NOMO-1 treated with dmso at 0.1 percent for 144 hours (cell line): ENCODE measurements around the gene ID4.

Source experiments
- DNase-seq: peaks from one replicate; lab custom pipeline; 2025; ENCODE audit not compliant: unreplicated experiment; lab: John Stamatoyannopoulos, UW

ID4 gene

GRCh38 chr6:19836799-19837510 lies at the start of gene ID4:
Gene ID4 (plus strand): TSS chr6:19837370. CDS start chr6:19837755, 385 bp downstream.
- DNase-seq, result no peak

DNA sequence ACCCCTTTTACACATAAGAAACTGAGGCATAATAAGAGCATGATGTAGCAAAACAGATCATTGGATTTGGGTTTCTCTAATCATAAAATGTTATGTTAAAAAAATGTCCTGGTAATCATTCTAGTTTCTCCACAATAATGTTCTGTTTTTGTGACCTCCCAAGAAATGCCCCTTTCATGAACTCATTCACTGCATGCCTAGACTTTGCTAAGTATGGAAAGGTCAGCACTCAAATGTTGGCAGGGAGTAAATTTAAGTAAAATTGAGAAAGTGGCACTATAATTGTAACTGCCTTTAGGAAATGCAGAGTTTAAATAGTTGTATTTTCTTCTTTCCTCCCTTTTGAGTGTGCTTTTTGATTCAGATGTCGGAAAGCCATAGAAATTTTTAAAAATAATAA lies 48.5 kb upstream of the ID4 start:
- no peak for DNase-seq

- DNase-seq, result peak; percentile 28
Observed at GRCh38 chr6:19789100-19789803, 47.9 kb upstream of the ID4 start.

DNA sequence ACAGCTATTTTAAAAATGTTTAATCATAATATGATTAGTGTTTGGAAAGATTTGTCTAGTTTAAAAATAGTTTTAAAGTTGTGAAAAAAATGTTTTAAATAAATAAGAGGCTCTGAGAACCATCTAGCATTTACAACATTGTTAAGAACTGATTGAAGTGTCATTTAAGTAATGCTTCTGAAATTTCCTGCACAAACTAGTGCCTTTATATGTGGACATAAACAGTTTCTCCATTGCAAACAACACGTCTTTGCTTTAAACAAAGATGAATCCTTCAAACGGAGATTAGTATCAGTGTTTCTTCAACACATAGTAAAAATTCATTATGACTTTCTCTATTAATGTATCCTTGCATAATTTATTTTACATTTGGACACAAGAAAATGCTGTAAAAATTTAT lies 45.9 kb upstream of the ID4 start:
- DNase-seq, result no peak

- DNase-seq, result no peak
Observed at GRCh38 chr6:19795211-19795610, 42.0 kb upstream of the ID4 start.

- no peak for DNase-seq
Observed at GRCh38 chr6:19796452-19796851, 40.7 kb upstream of the ID4 start.

GRCh38 chr6:19798362-19798761 lies 38.8 kb upstream of the ID4 start:
- DNase-seq, result no peak

GRCh38 chr6:19802656-19803055 lies 34.5 kb upstream of the ID4 start:
- DNase-seq, result no peak

DNA sequence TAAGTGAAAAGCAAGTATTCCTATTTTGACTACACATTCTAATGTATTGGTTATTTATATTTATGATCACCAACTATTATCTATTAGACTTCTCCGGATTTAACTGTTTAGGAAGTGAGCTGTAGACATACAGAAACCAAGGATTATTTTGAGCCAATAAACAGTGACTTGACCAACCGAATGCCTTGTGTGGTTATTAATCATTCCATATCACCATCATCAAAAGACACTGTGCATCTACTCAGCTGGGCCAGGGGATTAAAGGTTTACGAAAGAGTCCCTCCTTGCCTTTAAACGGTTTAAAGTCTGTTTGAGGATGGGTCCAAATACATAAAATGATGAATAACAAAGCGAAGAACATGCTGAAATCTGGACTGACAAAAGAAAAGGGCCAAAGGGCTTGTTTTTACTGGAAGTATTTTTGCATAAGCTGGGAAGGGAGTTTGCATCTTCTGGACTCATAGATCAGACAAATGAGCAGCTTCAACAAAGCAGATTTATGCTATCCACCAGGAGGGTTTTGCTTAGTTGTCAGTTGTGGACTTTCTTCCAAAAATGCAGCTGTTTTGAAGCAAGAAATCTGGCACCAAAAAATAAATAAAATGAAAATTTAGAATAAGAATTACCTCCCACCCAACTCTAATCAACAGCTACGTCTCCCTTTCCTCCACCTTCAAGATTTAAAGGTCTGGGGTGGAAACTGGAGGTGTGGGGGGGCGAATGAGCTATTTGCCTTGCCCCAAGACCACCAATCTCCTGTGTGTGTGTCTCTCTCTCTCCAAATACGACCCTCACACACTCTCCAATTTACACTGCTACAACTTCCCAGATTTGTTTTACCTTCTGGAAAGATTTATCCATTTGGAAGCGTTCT lies 33.6 kb upstream of the ID4 start:
- DNase-seq, result no peak

DNA sequence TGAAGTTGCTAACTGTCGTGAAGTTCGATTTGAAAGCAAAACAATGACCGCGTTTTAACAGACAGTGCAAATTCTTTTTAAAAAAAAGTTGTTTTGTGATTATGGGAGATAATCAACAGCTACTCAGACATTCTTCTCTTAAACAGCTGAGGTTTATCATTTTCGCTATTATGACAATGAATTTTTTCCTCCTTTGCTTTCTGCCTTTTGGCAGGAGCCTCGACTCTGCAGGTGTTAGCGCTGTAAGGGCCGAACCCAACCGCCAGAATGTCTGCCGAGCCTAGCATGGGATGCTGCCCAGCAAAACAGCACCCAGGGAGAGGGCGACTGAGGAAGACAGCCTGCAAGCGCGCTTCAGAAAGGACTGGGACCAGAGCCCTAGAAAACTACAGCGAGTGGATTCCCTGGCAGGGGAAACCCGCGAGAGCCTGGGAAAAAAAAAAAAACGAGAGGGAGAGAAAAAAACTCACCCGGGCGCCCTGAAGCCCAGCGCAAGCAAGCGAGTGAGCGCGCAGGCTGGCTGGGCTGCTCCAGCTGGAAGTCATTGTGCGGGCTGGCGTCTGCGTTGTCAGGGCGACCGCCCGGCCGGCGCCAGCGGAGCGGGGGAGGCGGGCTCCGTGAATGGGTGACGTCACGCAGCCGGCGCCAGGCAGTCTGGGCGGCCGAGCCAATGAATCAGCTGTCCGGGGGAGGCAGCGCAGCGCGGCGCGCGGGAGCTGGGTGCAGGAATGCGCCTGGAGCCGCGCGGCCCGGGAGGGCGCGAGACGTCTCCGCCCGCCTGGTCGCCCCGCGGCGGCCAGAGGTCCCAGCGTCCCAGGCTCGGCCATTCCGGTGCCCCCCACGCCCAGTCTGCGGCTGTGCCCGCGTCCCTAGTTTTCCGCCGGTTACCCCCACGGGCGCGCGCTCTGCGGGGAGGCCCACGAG lies 32.7 kb upstream of the ID4 start:
- peak; percentile 77 for DNase-seq

DNA sequence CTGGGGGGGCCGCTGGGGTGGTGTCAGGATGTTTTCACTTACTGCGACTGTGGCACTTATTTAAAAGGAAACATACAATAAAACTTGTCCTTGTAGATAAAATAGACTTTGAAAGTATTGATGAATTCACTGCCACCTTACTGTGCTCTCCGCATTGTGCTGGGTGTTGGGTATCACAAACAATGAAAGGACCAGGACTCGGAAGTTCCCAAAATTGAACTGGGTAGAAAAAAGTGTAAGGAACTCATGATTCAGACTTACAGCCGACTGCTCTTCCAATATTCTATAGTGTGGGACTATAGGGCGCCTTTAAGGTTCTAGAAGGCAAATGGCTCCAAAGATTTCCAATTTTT lies 32.1 kb upstream of the ID4 start:
- DNase-seq, result no peak

- DNase-seq, result no peak
Observed at GRCh38 chr6:19806971-19807396, 30.2 kb upstream of the ID4 start.

GRCh38 chr6:19811397-19812079 lies 25.6 kb upstream of the ID4 start:
- DNase-seq, result no peak

DNA sequence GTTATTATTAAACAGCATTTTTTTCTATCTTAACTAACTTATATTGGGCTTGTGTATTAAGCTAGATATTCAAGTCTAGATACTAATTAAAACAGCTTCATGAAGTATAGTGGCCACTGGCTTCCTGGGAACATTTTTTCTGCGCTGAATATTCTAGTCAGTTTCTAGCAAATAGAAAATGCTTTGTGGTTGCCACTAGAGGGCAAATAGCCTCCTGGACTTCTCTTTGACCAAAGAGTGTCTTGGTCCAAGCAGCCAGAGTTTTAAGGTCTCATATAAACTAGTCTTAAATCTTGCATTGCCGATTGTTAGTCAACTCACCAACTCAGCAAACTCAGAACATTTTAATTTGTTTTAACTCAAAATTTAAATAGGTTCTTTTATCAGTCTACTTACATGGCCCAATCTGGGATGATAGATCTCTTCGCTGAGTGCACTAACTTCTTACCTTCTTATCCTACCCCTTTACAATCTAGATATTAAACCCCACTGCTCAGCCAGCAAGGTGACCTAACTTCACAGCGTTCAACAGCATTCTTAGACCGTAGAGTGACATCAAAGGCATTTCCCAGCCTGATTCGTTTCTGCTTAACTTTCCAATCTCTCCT lies 24.6 kb upstream of the ID4 start:
- DNase-seq, result no peak

DNA sequence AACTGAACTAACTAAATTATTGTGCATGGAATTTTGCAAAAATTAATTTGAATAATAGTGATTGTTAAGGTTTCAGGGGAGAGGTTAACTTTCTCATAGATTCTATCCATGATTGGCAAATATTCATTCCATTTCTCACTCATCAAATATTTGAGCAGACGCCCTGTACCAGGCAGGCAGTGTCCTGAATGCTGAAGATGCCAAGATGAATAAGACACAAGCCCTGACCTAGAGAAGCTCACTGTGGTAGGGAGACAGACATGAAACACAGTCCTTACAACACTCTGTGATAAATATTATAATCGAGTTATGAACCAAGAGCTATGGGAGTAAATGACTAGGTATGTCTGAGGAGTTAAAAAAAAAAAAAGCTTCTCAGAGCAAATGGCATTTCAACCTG lies 18.4 kb upstream of the ID4 start:
- DNase-seq, result no peak

DNA sequence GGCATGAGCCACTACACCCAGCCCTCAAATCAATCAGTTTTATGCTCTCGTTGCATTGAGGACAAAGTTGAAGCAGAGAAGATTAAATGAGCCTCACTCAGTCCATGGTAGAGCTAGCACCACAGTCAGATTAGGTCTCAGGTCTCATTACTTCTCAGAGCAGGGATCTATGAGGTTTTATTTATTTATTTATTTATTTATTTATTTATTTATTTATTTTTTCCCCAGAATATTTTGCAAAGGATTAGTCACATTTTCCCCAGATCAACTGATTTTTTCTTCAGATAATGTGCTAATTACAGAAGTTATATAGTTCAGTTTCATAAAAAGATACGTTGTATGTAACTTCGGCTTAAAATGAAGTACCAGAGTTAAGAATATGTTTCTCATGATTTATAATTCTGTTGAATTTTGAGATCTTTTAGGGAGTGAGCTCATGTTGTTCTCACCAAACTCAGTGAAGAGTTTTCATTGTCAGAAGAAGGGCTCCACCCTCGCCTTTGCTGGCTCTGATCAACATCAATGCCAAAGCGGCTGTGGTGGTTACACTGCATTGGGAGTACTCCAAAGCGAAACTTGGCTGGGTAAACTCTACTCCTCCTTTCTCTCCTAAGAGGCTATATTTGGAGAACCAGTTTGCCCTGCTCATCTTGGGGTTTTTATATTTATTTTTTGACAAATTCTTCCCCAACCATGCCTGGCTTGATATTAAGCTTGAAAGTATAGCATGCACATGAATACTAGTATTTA lies 12.9 kb upstream of the ID4 start:
- no peak for DNase-seq

- no peak for DNase-seq
Observed at GRCh38 chr6:19827247-19827646, 9.9 kb upstream of the ID4 start.

DNA sequence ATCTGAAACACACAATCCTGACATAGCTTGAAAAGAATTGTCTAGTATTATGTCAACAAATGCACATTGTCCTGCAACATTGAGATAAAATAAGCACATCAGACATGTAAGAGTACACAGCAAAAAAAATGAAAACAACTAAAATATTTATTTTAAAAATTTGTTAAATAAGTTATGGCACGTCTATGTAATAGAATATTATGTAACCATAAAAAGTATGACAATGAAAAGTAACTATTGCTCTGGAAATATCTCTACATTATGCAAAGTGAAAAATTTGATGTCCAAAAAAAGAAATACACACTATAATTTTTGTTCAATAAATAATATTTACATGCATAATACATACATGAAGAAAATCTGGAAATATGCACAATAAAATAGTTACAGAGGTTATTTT lies 9.3 kb upstream of the ID4 start:
- DNase-seq, result no peak

GRCh38 chr6:19830171-19830570 lies 7.0 kb upstream of the ID4 start:
- DNase-seq, result no peak
